Measurements from ENCODE around the gene SLC35E1.
A peak's percentile ranks its signal among the peaks of the same experiment; 100 is the strongest.

The SLC35E1 gene

DNA sequence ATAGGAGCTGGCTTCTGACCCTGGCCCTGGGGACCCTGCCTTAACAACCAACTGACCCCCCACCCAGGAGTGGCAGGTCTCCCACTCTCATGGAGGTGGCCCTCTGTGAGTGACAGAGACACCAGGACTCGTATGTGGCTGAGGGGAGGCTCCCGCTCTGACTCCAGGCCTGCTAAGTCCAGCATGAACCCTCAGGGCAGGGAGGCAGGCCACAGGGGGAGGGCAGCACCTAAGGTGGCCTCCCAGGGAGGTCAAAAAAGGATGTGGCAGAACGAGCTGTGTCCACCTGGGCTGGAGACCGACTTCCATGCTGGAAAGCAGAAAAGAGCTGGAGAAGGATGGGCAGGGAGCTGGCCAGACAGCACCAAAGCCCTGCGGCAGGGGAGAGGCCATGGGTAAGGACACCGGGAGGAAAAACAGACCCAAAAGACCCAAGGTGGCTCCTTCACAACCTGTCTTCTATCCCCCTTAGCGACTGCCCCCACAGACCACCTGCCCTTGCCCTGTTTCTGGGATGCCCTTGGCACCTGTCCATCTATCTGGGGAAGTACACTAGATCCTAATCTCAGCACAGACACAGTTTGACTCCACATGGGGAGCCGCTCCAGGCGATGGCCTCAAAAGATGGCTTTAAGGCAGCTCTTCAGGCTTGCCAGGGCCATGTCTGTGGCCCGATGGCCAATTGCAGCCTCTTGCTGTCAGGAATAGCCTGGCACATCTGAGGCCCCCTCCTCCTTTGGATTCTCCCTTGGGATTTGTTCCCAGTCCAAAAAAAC lies 10.5 kb upstream of the SLC35E1 start:
- Histone ChIP-seq H3K27me3 (ENCODE audit: low read depth, low read length) (no peaks in the 10 kb centered on the region), H4K20me1 (ENCODE audit: insufficient read depth, low read length) (peaks cover 30% of the 10 kb centered on the region), H3K4me2 (ENCODE audit: low read length) (peak overlapping the region; percentile 92), H3K27ac (ENCODE audit: low read length) (peak overlapping the region; percentile 72), H3K4me3 (ENCODE audit: low read length) (no peak overlapping the region), H3K79me2 (ENCODE audit: low read length) (peaks cover 99% of the 10 kb centered on the region), H2AFZ (ENCODE audit: low read depth, low read length) (no peak overlapping the region), H3K4me1 (ENCODE audit: low read length) (peaks cover 62% of the 10 kb centered on the region), H3K9me3 (ENCODE audit: insufficient read depth, low read length) (no peaks in the 10 kb centered on the region), H3K36me3 (replicated peaks; ENCODE audit: low read depth, low read length) (peaks cover 35% of the 10 kb centered on the region), H3K9ac (ENCODE audit: low read length) (peak overlapping the region; percentile 33; the same call in 1 of the 2 replicates)
- TF ChIP-seq CTCF (IDR thresholded peaks at IDR 0.05; ENCODE audit: low read depth, low read length) (no peak), EZH2phosphoT487 (IDR thresholded peaks at IDR 0.05; ENCODE audit: low read depth) (no peak)

GRCh38 chr19:16581971-16582343 lies 9.7 kb upstream of the SLC35E1 start:
- H2AFZ ChIP-seq (ENCODE audit: low read depth, low read length), result no peak overlapping the region
- H3K4me3 ChIP-seq (ENCODE audit: low read length), result peak overlapping the region; percentile 44
- peak overlapping the region; percentile 71 for H3K4me2 ChIP-seq (ENCODE audit: low read length)
- H3K9ac ChIP-seq (ENCODE audit: low read length), result peak overlapping the region; percentile 33
- no peaks in the 10 kb centered on the region for H3K9me3 ChIP-seq (ENCODE audit: insufficient read depth, low read length)
- no peaks in the 10 kb centered on the region for H3K27me3 ChIP-seq (ENCODE audit: low read depth, low read length)
- peaks cover 42% of the 10 kb centered on the region for H3K36me3 ChIP-seq (replicated peaks; ENCODE audit: low read depth, low read length)
- H3K27ac ChIP-seq (ENCODE audit: low read length), result peak overlapping the region; percentile 72
- peaks cover 99% of the 10 kb centered on the region for H3K79me2 ChIP-seq (ENCODE audit: low read length)
- no peak for TF ChIP-seq CTCF (IDR thresholded peaks at IDR 0.05; ENCODE audit: low read depth, low read length)
- TF ChIP-seq EZH2phosphoT487 (IDR thresholded peaks at IDR 0.05; ENCODE audit: low read depth), result no peak
- peaks cover 56% of the 10 kb centered on the region for H3K4me1 ChIP-seq (ENCODE audit: low read length)
- peaks cover 30% of the 10 kb centered on the region for H4K20me1 ChIP-seq (ENCODE audit: insufficient read depth, low read length)

DNA sequence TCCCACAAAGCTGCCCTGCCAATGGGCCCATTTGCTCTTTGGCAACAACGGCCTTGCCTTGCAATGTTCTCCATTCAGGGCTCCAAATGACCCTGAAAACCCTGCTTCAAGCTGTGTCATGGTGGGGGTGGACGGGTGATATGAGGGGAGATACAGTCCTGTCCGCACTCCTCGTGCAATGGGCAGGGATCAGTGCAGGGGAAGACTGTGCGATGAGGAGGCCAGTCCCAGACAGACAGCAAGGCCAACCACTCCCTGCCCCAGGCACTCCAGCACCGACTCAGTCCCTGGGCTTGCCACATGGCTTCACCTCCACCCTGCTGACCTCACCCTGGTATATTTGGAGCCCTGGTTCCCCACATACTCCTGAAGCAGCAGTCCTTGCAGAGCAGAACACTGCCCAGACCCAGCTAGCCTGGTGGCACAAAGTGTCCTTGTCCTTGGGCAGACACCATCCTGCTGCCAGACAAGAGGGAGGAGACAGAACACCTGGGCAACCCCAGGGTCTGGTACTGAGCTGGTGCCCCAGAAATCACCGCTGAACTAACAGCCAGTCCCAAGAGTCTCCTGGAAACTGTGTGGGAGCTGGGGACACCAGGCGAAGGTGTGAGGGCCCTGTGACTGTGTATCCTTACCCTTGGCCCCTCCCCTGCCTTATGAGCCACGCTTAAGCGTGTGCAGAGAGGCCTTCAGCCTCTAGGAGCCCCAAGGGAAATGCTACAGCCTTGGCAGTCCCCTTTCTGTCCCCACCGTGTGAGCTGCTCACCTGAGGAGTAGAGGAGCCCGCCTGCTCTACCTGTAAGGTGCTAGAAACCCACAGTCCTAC lies 9.1 kb upstream of the SLC35E1 start:
- no peaks in the 10 kb centered on the region for H3K27me3 ChIP-seq (ENCODE audit: low read depth, low read length)

More for the DNA sequence above, 9.1 kb upstream of the SLC35E1 start:
- no peak overlapping the region for H2AFZ ChIP-seq (ENCODE audit: low read depth, low read length)
- H3K79me2 ChIP-seq (ENCODE audit: low read length), result peaks cover 99% of the 10 kb centered on the region
- peak overlapping the region; percentile 72 for H3K27ac ChIP-seq (ENCODE audit: low read length)
- peak overlapping the region; percentile 44 for H3K4me3 ChIP-seq (ENCODE audit: low read length)
- H3K36me3 ChIP-seq (replicated peaks; ENCODE audit: low read depth, low read length), result peaks cover 45% of the 10 kb centered on the region
- no peaks in the 10 kb centered on the region for H3K9me3 ChIP-seq (ENCODE audit: insufficient read depth, low read length)
- peaks cover 30% of the 10 kb centered on the region for H4K20me1 ChIP-seq (ENCODE audit: insufficient read depth, low read length)
- peak overlapping the region; percentile 71 for H3K4me2 ChIP-seq (ENCODE audit: low read length)
- H3K4me1 ChIP-seq (ENCODE audit: low read length), result peaks cover 50% of the 10 kb centered on the region
- TF ChIP-seq EZH2phosphoT487 (IDR thresholded peaks at IDR 0.05; ENCODE audit: low read depth), result no peak
- TF ChIP-seq CTCF (IDR thresholded peaks at IDR 0.05; ENCODE audit: low read depth, low read length), result no peak
- H3K9ac ChIP-seq (ENCODE audit: low read length), result peak overlapping the region; percentile 33

Data from OCI-LY3 (cell line).